ENCODE data around the gene PCDHGA2. TPM values are rescaled to one million over a fixed set of nuclear protein-coding genes. Genes with fewer than 3 reads are reported as not detected.

The PCDHGA2 gene
- polyA plus RNA-seq, 2 of the 4 experiments (the other 2 are of a cell fraction) = 0.58 to 1.7 TPM

DNA sequence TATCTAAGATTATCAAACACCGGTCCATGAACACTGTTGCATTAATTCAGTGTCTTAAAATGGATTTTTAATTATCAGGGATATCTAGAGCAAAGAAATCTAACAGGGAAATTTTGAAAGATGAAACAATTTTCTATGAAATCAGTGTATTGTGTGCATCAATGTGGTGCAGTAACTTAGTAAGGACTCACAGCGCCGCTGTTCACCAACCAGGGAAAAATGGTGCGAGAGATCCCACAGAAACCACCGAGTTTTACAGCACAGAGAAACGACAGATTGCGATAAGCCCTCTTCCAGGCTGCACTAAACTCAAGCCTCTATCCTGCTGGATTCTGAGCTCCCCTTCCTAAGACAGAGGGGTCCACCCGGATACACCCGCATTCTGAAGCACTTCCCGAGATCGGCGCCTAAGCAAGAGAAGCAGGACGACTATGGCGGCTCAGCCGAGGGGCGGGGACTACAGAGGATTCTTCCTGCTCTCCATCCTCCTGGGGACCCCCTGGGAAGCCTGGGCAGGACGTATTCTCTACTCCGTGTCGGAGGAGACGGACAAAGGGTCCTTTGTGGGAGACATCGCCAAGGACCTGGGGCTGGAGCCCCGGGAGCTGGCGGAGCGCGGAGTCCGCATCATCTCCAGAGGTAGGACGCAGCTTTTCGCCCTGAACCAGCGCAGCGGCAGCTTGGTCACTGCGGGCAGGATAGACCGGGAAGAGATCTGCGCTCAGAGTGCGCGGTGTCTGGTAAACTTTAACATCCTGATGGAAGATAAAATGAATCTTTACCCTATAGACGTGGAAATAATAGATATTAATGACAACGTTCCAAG, 44.1 kb downstream of the PCDHGA2 start, which contains the start of gene PCDHGA7:
PCDHGA7 (plus strand) TSS at position 274 of the 826 bp plus-strand sequence; CDS start at position 432, 158 bp downstream.
- WGBS (ENCODE audit: missing lambda C conversion rate) = 3% methylated on average over 28 of the region's 37 CpGs
- peak within 1 kb of the TSS; percentile 88 for H3K4me3 ChIP-seq
- FAIRE-seq (no peak), ATAC-seq (peak; percentile 96), DNase-seq (ENCODE audit: low read depth in 1 of 2, low spot score in 1 of 2) (peak; percentile 67 to 78)
- H3K9me3 ChIP-seq = peaks cover 35% of the 10 kb centered on the region
- peak within 1 kb of the TSS; percentile 99 for H3K4me2 ChIP-seq
- ChIA-PET CTCF (interaction anchor here (0.6 to 2.2 kb wide), 33 partner anchors 11 to 562 kb away, joined by 3 to 19 read pairs (median 4); partner anchors contain the start of genes PCDHA5, PCDHGA1, PCDHGA5 and PCDHGB3), POLR2A (interaction anchor here (0.8 to 1.5 kb wide), 3 partner anchors 13 to 181 kb away, joined by 3 to 4 read pairs (median 3); partner anchors contain the start of genes PCDHGB3 and TAF7)
- H3K27ac ChIP-seq = peak within 1 kb of the TSS; percentile 87 to 88
- no peaks in the 10 kb centered on the region for H3K4me1 ChIP-seq
- TF ChIP-seq GATA3 (IDR thresholded peaks at IDR 0.05; ENCODE audit: borderline replicate concordance) = 0 out of 2 replicates have a peak, but pooled peaks have one; percentile 15
- TF ChIP-seq CHD4 (IDR thresholded peaks at IDR 0.05; ENCODE audit: borderline replicate concordance) = no peak
- TF ChIP-seq RAD21 (conservative IDR thresholded peaks at IDR 0.05 in 1 of 2, IDR thresholded peaks at IDR 0.05 in 1 of 2) = peak; percentile 71 to 78
- TF ChIP-seq, protein P1, sequence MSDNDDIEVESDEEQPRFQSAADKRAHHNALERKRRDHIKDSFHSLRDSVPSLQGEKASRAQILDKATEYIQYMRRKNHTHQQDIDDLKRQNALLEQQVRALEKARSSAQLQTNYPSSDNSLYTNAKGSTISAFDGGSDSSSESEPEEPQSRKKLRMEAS (IDR thresholded peaks at IDR 0.05) = no peak
- TF ChIP-seq SMC3 (IDR thresholded peaks at IDR 0.05) = peak; percentile 51; the same call in 2 of the 3 replicates
- TF ChIP-seq, protein P2, sequence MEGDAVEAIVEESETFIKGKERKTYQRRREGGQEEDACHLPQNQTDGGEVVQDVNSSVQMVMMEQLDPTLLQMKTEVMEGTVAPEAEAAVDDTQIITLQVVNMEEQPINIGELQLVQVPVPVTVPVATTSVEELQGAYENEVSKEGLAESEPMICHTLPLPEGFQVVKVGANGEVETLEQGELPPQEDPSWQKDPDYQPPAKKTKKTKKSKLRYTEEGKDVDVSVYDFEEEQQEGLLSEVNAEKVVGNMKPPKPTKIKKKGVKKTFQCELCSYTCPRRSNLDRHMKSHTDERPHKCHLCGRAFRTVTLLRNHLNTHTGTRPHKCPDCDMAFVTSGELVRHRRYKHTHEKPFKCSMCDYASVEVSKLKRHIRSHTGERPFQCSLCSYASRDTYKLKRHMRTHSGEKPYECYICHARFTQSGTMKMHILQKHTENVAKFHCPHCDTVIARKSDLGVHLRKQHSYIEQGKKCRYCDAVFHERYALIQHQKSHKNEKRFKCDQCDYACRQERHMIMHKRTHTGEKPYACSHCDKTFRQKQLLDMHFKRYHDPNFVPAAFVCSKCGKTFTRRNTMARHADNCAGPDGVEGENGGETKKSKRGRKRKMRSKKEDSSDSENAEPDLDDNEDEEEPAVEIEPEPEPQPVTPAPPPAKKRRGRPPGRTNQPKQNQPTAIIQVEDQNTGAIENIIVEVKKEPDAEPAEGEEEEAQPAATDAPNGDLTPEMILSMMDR (IDR thresholded peaks at IDR 0.05) = peak; percentile 80

DNA sequence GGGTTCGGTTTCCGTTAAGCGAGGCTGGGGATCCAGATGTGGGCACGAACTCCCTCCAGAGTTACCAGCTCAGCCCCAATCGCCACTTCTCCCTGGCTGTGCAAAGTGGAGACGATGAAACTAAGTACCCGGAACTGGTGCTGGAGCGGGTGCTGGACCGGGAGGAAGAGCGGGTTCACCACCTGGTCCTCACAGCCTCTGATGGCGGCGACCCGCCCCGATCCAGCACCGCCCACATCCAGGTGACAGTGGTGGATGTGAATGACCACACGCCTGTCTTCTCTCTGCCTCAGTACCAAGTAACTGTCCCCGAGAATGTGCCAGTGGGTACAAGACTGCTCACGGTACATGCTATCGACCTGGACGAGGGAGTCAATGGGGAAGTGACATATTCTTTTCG, 44.8 kb downstream of the PCDHGA2 start:
- WGBS (ENCODE audit: missing lambda C conversion rate) = 44% methylated on average over 21 of the region's 21 CpGs

More for the DNA sequence above, 44.8 kb downstream of the PCDHGA2 start:
- peak in 1 of 2 experiments; percentile 20 for DNase-seq (ENCODE audit: low read depth in 1 of 2, low spot score in 1 of 2)
- ChIA-PET CTCF (interaction anchor here (0.7 to 2.2 kb wide), 31 partner anchors 11 to 562 kb away, joined by 3 to 19 read pairs (median 4); partner anchors contain the start of genes PCDHA5, PCDHGA1, PCDHGA5 and PCDHGB3), POLR2A (interaction anchor here (0.8 to 1.5 kb wide), 3 partner anchors 13 to 181 kb away, joined by 3 to 4 read pairs (median 3); partner anchors contain the start of genes PCDHGB3 and TAF7)
- no peak for FAIRE-seq
- Histone ChIP-seq H3K4me1 (no peaks in the 10 kb centered on the region), H3K27ac (peak overlapping the region; percentile 87 to 88), H3K4me2 (peak overlapping the region; percentile 99), H3K9me3 (peaks cover 35% of the 10 kb centered on the region), H3K4me3 (peak overlapping the region; percentile 88)
- peak; percentile 22 to 27; a peak in 4 of 6 replicates for ATAC-seq
- TF ChIP-seq ZC3H11A (IDR thresholded peaks at IDR 0.05) (no peak), ZSCAN20 (CRISPR knock-in tag; IDR thresholded peaks at IDR 0.05) (no peak), POLR2A (IDR thresholded peaks at IDR 0.05; ENCODE audit: low read length) (no peak), CEBPB (IDR thresholded peaks at IDR 0.05) (no peak), NFE2L2 (conservative IDR thresholded peaks at IDR 0.05; ENCODE audit: low read length) (no peak), SMC3 (IDR thresholded peaks at IDR 0.05) (no peak), CBX2 (IDR thresholded peaks at IDR 0.05; ENCODE audit: borderline replicate concordance, low read depth) (no peak), FOSB (CRISPR knock-in tag; IDR thresholded peaks at IDR 0.05) (no peak)
- TF ChIP-seq, protein P3, sequence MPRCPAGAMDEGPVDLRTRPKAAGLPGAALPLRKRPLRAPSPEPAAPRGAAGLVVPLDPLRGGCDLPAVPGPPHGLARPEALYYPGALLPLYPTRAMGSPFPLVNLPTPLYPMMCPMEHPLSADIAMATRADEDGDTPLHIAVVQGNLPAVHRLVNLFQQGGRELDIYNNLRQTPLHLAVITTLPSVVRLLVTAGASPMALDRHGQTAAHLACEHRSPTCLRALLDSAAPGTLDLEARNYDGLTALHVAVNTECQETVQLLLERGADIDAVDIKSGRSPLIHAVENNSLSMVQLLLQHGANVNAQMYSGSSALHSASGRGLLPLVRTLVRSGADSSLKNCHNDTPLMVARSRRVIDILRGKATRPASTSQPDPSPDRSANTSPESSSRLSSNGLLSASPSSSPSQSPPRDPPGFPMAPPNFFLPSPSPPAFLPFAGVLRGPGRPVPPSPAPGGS (IDR thresholded peaks at IDR 0.05) = no peak
- TF ChIP-seq, protein P1 (IDR thresholded peaks at IDR 0.05) = no peak
- TF ChIP-seq, protein P4, sequence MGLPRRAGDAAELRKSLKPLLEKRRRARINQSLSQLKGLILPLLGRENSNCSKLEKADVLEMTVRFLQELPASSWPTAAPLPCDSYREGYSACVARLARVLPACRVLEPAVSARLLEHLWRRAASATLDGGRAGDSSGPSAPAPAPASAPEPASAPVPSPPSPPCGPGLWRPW (IDR thresholded peaks at IDR 0.05) = no peak
- TF ChIP-seq, protein P5, sequence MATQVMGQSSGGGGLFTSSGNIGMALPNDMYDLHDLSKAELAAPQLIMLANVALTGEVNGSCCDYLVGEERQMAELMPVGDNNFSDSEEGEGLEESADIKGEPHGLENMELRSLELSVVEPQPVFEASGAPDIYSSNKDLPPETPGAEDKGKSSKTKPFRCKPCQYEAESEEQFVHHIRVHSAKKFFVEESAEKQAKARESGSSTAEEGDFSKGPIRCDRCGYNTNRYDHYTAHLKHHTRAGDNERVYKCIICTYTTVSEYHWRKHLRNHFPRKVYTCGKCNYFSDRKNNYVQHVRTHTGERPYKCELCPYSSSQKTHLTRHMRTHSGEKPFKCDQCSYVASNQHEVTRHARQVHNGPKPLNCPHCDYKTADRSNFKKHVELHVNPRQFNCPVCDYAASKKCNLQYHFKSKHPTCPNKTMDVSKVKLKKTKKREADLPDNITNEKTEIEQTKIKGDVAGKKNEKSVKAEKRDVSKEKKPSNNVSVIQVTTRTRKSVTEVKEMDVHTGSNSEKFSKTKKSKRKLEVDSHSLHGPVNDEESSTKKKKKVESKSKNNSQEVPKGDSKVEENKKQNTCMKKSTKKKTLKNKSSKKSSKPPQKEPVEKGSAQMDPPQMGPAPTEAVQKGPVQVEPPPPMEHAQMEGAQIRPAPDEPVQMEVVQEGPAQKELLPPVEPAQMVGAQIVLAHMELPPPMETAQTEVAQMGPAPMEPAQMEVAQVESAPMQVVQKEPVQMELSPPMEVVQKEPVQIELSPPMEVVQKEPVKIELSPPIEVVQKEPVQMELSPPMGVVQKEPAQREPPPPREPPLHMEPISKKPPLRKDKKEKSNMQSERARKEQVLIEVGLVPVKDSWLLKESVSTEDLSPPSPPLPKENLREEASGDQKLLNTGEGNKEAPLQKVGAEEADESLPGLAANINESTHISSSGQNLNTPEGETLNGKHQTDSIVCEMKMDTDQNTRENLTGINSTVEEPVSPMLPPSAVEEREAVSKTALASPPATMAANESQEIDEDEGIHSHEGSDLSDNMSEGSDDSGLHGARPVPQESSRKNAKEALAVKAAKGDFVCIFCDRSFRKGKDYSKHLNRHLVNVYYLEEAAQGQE (IDR thresholded peaks at IDR 0.05) = no peak

Measured in A549 (cell line).